Amniotic epithelial cell (primary cell): Measurements from ENCODE around the gene CDCA7L.
"Not testable (repeated sequence)": the region's sequence is repeated elsewhere in the genome, so short reads cannot be mapped to it uniquely, and the experiment has no call there.

ENCODE experiments used
- DNase-seq: peaks from one replicate; pipeline ENCODE4 v3.0.0-alpha.2; 2010; ENCODE audit warnings: low read depth

Gene CDCA7L

DNA sequence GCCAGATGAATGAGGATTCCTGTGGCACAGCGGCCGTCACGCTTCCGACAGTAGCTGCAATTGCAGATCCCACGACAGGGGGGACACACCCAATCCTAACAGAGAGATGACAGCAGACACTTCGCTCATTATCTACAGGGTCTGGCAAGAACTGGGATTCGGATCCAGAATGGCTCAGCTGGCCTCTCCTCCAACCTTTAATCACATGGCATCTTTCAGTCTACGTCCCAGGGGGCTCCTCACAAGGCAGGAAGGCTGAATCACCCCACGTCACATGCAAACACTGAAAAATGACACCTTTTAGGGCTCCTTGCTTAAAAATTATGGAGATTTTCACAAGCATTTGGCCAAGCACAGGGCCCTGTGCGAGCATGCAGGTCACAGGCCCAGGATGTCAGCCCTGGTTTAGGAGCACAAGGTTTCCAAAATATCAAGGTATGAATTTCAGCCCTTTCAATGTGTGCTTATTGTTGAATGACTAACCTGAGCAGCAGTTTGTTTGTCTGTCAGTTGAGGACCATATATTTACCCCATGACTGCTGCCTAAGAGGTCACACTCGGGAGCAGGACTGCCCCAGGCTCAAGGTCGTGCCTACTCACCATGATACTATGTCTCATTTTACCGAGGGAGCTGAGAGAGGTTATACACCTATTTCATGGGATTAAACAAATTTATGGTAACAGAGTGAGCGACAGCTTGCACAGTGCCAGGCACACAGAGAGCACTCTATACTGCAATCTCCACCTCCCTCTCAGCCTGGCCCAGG is 42.5 kb downstream of the CDCA7L start:
- DNase-seq: no peak

DNA sequence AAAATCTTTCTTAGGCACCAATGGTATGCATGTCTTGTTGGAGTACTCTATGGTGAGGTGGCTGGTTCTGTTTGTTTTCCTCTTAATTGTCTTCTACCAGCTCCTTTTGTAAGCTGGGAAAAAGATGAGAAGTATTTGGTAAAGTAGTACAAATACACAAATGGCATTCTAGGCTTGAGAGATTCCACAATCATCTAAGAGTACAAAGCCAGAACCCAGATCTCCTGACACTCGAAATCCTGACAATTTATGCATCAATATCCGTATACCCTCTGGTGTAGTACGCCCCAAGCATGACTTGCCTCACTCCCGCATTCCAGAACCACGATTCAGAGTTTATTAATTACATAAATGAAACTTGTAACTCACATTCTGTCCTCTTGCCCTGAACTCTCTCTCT is 43.5 kb downstream of the CDCA7L start:
- DNase-seq: peak; percentile 84

DNA sequence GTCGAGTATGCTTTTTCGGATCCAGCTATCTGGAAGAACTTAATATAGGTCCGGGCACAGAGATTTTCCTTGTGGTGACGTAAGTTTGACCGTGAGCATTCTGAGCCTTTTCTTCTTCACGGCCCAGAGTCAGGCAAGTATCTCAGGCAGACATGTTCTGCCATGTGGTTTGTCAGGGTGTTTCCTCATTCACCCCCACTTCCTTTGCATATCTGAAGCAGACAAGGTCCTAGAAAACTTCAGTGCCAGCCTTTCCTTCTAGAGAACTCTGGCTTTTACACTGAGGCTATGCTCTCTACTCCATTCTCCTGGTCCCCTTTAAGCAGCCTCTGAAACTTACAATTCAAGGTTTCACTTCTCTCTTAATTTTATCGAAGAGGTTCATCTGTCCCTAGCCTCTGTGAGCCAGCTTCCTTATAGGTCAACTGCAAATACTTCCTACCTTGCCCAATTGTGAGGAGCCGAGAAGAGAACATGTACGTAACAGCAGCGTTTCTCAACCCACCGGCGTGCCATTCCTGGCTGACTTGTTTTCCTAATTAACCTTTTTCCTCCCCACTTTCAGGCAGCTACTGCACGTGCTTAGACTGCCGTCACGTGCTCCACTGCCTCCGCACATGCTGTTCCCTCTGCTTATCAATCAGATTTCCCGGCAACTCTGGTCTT is 47.3 kb downstream of the CDCA7L start:
- DNase-seq: no peak

DNA sequence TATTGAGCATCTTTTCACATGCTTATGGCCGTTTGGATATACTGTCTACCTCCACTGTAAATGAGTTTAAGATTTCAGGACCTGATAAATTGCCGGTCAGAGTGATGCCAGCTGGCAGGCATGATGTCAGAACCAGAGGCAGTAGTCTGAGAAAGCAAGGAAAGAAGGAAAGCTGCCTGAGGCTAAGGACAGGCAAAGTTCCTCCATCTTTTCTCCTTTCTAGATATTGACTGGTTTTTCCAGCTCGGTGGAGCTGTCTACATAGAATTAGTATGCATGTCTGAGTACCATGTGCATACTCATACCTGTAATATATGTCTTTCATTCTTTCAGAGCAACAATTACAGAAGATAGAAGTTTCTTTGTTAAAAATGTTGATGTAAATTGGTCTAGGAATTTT is 52.3 kb downstream of the CDCA7L start:
- no peak for DNase-seq

DNA sequence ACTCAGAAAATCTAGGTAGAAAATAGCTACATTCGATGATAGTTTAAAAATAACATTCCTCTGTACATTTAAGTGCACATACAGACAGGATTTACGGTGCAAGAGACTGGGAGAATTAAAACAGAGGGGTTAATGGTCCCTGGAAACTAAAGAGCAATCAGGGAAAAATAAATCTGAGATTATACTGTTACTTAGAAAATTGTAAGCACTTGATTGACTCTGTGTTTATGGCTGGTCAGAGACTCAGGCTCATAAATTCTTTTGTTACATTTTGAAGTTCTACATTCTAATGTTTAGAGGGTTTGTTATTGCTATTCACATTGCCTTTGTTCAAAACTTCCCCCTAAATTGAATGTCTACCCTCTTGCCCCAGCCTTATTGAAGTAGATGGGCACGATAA is 54.4 kb downstream of the CDCA7L start:
- no peak for DNase-seq

DNA sequence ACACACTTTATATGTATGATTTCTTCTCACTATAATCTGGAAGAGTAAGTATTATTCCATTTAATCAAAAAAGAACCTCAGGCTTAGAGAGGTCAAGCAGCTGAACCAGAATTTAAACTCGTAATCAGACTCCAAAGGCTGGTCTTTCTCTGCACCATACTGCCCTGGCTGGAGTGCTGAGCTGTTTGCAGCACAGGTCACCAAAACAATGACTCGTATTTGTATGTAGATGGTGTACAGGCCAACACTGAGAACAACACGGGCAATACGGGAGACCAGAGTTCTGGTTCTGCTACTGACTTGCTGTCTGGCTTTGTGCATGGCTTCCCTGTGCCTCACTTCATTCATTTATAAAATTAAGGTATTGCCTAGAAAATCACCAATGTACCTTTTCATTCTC is 57.9 kb downstream of the CDCA7L start:
- DNase-seq: no peak

DNA sequence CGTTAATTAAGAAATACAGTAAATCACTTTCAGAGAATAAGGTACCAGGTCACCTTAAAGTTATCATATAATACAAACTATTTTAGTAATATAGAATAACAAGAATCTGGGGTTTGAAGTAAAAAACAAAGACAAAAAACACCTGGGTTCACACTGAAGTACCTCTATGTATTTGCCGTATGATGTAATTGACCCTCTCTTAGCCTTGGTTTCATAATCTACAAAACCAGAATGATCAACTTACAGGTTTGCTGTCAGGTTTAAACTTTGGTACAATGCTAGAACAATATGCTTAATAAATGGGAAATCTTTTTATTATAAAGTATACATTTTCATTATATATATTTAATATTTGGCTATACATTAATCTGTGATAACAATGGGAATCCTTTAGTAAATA is 58.3 kb downstream of the CDCA7L start:
- no peak for DNase-seq

DNA sequence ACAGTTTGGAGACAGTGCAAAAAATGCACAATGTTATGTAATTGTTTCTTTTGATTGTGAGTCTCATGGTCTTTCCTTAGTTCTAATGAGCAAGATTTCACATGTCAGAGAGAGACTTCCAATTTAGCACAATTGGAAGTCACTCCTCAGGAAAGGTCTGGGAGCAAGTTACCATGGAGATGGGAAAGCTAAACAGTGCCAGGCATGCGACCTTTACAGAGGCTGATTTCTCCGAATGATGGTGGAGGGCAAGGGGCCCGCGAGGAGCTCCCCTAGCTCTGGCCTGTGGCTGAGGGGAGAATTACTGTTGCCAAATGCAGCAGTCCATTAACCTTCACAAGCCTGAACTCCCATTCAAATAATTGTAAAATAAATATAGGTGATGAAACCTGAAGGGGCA is 59.3 kb downstream of the CDCA7L start:
- DNase-seq: no peak

DNA sequence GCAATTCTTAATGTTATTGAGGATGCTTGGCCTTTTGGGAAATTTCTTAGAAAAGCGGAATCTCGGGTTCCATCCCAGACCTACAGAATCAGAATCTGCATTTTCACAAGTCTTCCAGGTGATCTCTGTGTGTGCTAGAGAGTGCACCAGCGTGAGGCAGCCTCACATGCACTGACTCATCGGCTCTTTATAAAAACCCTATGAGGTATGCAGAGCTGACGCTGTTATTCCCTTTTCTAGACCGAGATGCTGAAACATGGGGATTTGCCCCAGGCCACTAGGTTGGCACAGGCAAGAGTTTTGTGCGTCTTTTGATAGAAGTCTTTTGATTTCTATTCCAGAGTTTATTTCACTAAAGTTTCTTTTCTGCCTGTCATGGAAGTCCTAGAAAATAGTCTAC is 61.2 kb downstream of the CDCA7L start:
- no peak for DNase-seq

DNA sequence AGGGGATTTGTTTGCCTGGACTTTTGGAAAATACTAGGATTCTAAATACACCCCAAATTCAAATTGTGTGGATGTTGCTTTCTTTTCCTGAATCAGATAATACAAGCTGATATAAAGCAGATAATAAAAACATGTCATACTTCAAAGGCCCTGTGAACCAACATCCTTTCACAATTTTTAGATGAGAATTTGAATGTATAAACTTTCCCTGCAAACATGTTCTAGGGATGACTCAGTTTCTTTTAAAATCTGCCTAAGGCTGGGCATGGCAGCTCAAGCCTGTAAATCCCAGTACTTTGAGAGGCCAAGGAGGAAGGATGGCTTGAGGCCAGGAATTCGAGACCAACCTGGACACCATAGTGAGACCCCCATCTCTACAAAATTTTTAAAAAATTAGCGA is 62.2 kb downstream of the CDCA7L start:
- DNase-seq: not testable (repeated sequence)

DNA sequence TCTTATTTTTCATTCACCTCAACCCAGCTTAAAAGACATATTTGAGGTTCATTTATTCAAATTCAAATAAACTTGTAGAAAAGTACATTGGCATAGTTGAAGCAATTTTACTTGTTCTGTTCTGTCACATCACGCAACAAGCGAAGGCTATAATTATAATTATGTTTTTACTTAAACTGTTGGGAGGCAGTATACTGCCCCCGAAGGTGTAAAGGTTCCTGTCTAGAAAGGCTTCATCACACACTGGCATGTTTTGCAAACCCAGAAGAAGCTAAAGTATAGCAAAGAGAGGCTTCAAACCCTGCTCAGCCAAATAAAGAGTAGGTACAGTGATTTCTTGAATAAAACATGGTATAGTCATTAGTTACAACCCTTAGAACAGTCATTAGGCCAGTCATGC is 62.6 kb downstream of the CDCA7L start:
- no peak for DNase-seq

DNA sequence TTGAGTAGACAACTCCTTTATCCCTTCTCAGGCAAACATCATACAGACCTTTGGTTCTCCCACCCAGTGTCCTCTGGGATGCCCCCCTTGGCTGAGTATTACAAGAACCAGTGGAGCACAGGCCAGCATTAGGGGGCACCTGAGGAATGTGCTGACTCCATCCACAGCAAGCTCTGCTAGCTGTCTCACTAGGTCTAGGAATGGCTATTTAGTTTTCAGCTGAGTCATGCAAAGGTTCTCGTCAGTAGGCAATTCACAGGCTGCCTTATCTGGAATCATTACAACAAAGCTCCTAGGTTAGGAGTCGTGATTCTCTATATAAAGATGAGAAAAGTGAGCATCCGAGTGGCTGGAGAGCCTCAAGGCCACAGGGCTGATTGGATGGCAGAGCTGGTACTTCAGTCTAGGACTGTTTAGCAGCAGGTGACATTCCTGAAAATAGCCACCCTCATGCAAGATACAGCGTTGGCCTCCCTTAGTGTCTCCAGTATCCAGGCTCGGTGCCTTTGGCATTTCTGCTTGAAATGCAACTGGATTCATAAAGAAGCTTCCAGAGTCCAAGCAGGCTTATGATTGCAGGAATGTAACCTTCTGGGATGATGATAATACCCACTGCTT is 75.8 kb downstream of the CDCA7L start:
- DNase-seq: peak; percentile 73

DNA sequence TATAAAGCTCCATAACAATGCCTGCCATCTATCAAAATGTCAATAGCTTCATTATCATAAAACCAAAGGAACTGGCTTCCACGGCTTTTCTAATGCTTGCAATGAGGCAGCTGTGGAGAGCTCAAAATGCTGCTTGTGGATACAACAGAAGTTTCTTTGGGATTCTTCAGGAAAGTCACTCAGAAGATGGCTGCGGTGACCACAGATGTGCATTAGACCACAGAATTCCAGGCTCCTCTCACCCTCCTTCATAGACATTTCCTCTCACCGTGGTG is 77.2 kb downstream of the CDCA7L start:
- DNase-seq: no peak

DNA sequence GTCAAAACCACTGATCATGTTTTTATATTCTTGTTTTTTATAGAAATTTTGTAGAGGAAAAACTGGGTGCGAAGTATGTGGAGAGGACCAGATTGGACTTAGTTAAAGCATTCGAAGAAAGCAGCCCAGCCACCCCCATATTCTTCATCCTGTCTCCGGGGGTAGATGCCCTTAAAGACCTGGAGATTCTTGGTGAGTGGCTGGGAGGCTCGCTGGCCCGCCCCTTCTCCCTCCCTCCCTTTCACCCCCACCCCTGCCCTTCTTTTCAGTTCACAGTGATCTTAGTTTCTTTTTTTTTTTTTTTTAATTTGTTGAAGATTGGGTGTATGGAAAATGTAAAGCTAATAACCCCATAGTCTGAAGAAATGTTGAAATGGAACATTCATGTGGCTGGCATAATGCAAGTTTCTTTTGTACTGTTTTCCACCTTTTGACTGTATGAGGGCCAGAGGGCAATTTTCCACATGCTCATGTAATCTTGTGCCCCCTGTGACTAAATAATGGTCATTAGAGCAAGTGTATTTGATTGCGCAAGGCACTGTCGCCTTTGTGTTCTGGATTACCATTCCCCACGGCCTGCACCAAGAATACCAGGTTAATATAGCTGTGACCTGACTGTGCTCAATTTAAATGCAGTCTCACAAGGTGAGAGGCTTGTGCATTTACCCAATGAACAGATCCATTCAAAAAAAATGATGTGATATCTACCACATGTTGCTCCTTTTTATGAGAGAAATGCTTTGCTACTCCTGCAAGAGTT is 77.7 kb downstream of the CDCA7L start:
- DNase-seq: no peak

DNA sequence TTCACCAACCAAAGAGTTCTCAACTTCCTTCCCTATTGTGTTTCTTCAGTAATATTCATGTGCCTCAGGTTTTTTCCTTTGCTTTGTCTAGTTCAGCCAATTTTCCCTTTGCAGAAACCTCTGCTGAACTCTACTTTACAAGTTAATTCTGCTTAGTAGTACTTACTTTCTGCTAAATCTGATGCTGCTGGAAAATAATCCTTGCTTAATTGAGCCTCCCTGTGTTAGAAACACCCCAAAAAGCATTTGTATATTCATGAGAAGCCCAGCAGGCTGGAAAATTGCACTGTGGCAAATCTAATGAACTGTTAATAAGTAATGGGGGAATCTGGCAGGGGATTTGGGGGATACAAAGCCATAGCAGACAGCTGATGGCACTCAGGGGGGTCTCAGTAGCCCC is 78.5 kb downstream of the CDCA7L start:
- no peak for DNase-seq

DNA sequence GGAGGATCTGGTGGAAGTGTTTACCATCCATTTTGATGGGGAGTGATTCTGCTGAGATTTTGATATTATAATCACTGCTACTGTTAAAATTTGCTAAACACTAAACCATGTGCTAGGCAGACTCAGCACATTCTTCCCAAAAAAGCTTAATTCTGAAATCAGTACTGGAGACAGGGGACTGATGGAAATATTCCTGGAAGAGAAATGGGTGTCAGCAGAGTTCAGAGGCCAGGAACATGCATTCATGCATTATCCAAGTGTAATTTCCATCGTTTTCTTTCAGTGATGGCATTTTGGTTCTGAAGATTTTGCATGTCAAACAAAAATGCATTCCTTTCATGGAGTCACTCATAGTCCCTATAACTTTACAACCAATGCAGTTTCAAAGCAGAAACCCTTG is 79.0 kb downstream of the CDCA7L start:
- DNase-seq: no peak

DNA sequence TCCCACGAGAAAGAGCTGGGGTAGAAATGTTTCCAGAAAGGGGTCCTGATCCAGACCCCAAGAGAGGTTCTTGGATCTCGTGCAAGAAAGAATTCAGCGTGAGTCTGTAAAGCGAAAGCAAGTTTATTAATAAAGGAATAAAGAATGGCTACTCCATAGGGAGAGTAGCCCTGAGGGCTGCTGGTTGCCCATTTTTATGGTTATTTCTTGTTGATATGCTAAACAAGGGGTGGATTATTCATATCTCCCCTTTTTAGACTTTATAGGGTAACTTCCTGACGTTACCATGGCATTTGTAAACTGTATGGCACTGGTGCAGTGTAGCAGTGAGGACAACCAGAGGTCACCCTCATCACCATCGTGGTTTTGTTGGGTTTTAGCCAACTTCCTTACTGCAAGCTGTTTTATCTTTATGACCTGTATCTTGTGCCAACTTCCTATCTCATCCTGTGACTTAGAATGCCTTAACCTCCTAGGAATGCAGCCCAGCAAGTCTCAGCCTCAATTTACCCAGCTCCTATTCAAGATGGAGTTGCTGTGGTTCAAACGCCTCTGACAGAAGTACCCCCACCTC is 80.0 kb downstream of the CDCA7L start:
- peak; percentile 34 for DNase-seq

DNA sequence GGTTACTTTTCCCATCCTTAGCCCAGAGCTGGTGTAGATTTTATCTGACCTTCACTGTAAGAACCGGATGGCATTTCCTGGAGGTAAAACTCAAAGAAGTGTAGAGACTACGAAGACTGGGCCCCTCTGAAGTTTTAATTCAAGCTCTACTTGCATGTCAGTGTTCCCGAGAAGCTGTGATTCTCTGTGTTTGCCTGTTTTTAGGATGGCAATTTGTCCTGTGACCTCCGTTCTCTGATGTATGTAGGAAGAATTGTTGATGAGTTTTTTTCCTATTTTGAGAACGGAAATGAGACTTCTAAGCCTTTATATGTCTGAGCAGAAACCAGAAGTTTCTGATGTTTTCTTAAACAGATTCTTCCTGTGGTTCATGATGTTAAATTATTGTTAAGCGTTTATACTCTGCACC is 94.1 kb downstream of the CDCA7L start:
- no peak for DNase-seq
